Daoy (cell line): ENCODE data around the gene AURKB. TPM values are rescaled to one million over a fixed set of nuclear protein-coding genes. Genes with fewer than 3 reads are reported as not detected.
A peak's percentile ranks its signal among the peaks of the same experiment; 100 is the strongest.
"Not testable (repeated sequence)": the region's sequence is repeated elsewhere in the genome, so short reads cannot be mapped to it uniquely, and the experiment has no call there.

Experiments
- DNase-seq: peaks from one replicate; pipeline ENCODE4 v3.0.0-alpha.2; 2015; ENCODE audit warnings: low read depth
- total RNA-seq: library from RNA; depleted of rRNA; stranded (reverse); fragments of >200 nt; shearing (Covaris generic); gene quantifications from 2 replicates; pipeline ENCODE4 v1.2.3, GENCODE V29; 2014; rRNA removed

AURKB gene
- 105 and 136 TPM in 2 replicates for total RNA-seq

DNA sequence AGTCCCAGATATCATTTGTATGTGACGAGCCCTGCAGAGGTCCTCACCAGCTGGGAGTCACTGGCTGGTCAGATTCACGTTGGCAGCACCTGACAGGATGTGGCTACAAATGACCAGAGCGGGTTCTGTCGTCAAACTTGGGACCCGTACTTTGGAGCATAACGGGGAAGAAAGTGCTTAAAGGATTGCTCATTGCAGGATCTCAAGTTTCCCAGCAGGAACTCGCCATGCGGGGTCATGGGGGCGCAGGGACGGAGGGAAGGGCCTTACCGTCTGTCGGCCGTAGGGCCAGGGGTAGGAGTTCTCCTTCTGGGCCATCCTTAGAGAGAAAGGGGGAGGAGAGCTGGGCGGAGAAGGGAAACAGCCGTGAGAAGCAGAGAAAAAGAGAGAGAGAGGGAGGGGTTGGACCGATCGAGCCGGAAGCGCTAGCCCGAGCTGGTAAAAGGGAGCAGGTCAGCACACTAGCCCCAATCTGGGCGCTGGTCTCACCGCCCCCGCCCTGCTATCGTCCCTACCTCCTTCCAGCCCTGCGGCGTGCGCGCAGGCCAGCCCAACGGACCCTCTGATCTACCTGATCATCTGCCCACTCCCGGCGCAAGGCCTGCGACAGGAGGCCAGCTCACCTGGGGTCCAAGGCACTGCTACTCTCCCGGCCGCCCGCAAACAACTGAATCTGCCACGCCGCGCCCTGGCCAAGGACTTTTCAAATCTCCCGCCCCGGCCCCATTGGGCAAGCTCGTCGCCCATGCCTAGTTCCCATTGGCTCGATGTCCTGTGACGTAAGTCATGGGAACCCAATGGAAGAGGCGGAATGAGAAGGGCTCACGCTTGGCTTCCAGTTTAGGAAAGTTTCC is at the start of gene AURKB:
Gene AURKB, minus strand, starts transcription at position 669 of the 854 bp plus-strand sequence. Its CDS starts 351 bp downstream, at position 318.
- DNase-seq = peak; percentile 96

GRCh38 chr17:8257801-8258200 is 47.4 kb upstream of the AURKB start:
- no peak for DNase-seq

DNA sequence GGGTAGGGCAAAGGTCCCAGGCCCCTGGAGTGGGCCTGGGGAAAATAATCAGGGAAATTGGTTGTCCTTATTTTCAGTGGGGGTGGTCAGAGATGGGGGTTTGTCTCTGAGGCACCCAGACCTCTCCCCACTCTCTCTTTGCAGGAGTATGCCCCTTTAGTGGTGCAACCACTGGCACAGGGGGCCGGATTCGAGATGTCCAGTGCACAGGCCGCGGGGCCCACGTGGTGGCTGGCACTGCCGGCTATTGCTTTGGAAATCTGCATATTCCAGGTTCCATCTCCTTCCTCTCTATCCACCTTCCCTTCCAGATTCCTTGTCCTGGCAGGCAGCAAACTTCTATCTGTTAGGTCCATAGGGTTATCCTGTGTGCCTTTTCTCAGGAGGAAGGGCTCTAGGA is 46.3 kb upstream of the AURKB start:
- DNase-seq = no peak

GRCh38 chr17:8256291-8256690 is 45.9 kb upstream of the AURKB start:
- DNase-seq = no peak

GRCh38 chr17:8255499-8255898 is 45.1 kb upstream of the AURKB start:
- no peak for DNase-seq

GRCh38 chr17:8254881-8255280 is 44.5 kb upstream of the AURKB start:
- DNase-seq = no peak

DNA sequence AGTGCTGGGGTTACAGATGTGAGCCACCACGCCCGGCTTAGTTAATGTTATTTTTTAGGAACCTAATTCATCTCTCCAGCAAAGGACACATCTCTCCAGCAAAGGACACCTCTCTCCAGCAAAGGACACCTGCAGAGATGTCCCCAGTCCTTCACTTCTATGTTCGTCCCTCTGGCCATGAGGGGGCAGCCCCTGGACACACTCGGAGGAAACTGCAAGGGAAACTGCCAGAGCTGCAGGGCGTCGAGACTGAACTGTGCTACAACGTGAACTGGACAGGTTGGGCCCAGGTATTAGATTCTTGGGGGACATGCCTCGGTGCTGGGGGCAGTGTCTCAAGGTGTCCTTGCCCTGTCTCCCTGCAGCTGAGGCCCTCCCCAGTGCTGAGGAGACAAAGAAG is 43.4 kb upstream of the AURKB start:
- no peak for DNase-seq

GRCh38 chr17:8251411-8251810 is 41.0 kb upstream of the AURKB start:
- DNase-seq = not testable (repeated sequence)

- DNase-seq = no peak
Measured at GRCh38 chr17:8249621-8250500, 39.5 kb upstream of the AURKB start.

GRCh38 chr17:8248751-8249607 is 38.6 kb upstream of the AURKB start, which contains the start of gene PFAS:
PFAS (plus strand) TSS chr17:8249289; CDS start chr17:8253938, 4,649 bp downstream.
- peak; percentile 93 for DNase-seq

- no peak for DNase-seq
Measured at GRCh38 chr17:8244768-8245167, 34.4 kb upstream of the AURKB start.

DNA sequence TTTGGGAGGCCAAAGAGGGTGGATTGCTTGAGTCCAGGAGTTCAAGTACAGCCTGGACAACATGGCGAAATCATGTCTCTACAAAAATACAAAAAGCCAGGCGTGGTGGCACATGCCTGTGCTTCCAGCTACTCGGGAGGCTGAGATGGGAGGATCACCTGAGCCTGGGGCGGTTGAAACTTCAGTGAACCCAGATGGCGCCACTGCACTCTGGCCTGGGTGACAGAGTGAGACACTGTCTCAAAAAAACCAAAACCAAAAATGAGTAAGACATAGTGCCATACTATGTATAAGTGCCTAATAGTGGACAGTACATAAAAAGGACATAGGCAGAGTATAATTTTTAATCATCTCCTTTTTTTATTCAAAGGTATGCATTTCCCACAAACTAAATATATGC is 33.5 kb upstream of the AURKB start:
- no peak for DNase-seq

DNA sequence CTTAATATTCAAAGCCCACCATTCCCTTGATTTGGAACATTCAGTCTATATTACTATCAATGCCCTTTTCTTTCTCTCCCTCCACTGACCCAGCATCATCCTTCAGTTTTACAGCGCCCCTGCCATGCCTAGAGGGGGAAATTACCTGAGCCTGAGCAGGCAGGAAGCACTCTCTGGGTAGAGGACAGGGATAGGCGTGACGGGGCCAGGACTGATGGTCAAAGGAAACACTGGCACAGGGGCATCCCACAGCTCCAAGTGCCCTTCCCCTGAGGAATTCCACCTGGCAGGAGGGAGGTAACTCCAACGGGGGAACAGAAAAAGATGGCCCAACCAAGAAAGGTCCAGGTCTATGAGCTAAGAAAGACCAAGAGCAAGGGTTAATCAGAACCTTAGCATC is 27.5 kb upstream of the AURKB start:
- no peak for DNase-seq

- no peak for DNase-seq
Measured at GRCh38 chr17:8237175-8237574, 26.8 kb upstream of the AURKB start.

GRCh38 chr17:8235676-8236075 is 25.3 kb upstream of the AURKB start:
- no peak for DNase-seq

GRCh38 chr17:8234361-8235270 is 24.2 kb upstream of the AURKB start:
- DNase-seq = no peak

DNA sequence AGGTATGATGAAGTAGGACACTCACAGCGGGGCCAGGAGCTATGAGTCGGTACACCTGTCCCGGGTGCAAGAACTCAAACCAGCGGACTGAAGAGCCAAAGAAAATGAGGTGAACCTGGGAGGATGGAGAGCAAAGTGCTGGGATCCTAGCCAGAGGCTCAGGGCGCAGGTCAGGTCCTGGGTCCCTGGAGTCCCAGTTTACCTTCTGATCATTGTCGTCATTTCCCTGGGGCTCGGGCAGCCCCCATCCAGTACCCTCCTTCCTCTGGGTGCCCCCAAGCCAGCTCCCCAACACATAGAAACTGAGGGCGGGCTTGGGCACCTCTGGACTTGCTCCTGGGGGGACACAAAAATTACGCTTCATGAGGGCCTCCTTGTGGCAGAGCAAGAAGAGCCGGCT is 21.3 kb upstream of the AURKB start:
- DNase-seq = no peak

DNA sequence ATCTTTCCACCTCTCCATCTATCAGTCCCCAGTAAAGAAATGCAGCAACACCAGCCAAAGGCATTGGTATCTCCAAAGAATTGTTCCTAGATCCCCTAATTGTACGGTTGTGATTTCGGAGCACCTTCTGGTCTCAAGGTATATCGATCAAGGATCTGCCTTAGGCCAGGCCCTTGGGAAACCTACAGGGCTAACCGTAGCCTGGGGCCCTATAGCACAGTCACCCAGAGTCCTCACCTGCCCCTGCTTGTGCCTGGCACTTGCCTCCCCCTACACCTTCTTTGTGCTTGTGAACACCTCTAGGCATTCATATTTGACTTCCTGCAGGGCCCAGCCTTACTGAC is 16.8 kb upstream of the AURKB start:
- DNase-seq = no peak

DNA sequence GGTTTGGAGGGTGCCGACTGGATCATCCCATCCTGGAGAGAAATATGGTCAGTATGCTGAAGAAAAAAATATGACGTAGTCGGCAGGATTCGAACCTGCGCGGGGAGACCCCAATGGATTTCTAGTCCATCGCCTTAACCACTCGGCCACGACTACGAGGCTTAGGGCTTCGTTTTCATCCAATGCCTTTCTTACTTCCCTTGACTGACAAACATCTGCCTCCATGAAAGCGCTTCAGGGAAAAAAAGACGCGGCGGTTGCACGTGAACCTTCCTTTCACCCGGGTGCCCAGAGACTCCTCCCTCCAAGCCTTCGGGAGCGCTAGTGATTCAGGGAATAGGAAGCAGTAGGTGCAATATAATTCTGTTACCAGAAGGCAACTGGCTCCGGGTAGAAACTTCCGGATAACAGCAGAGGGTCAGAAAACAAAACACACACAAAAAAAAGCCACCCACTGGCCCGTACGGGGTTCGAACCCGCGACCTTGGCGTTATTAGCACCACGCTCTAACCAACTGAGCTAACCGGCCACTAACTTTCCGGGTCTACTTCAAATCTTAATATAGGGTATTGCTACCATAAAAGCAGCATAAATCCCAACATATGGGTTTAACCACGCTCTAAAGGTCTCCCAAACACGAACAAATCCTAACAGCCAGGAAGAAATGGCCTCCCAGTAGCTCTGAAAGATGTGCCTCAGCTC is 16.3 kb upstream of the AURKB start:
- DNase-seq = peak; percentile 80
